ENCODE results near the gene ZNF784. TPM values are rescaled to one million over a fixed set of nuclear protein-coding genes. Genes with fewer than 3 reads are reported as not detected.

The ZNF784 gene
- total and polyA plus RNA-seq, 9 of the 15 experiments (the other 6 are each of a cell fraction or from before 2014, with no cell fraction given): 0.14 to 6.1 (median 2.1) TPM

GRCh38 chr19:55599842-55600661 is 24.3 kb downstream of the ZNF784 start, which contains the start of gene ZNF524 (continued):
- TF ChIP-seq ZMIZ1 (IDR thresholded peaks at IDR 0.05; ENCODE audit: low read depth in 2 of 2, low read length in 2 of 2) (peak in 1 of 2 experiments; percentile 26; a peak in 1 of 4 replicates), KDM4B (IDR thresholded peaks at IDR 0.05; ENCODE audit: borderline replicate concordance in 2 of 2, low read depth in 1 of 2) (peak in 1 of 2 experiments; percentile 81; a peak in 2 of 4 replicates), MNT (conservative IDR thresholded peaks at IDR 0.05) (peak; percentile 39 to 60), SIN3B (IDR thresholded peaks at IDR 0.05; ENCODE audit: low read depth) (no peak), MXI1 (IDR thresholded peaks at IDR 0.05; ENCODE audit: low read depth, low read length) (peak; percentile 53; the same call in 1 of the 2 replicates), ZNF639 (CRISPR knock-in tag; conservative IDR thresholded peaks at IDR 0.05 in 1 of 2, IDR thresholded peaks at IDR 0.05 in 1 of 2) (peak in 1 of 2 experiments; percentile 83; a peak in 2 of 4 replicates), CEBPG (CRISPR knock-in tag; IDR thresholded peaks at IDR 0.05) (no peak), CEBPG (tag; conservative IDR thresholded peaks at IDR 0.05 in 1 of 2, IDR thresholded peaks at IDR 0.05 in 1 of 2) (0 out of 4 replicates have a peak, but pooled peaks of 1 of the 2 experiments have one; percentile 6), CBX1 (IDR thresholded peaks at IDR 0.05; ENCODE audit: low read depth) (peak; percentile 41; the same call in 1 of the 2 replicates), FOXJ2 (tag; IDR thresholded peaks at IDR 0.05) (peak; percentile 85), RNF2 (IDR thresholded peaks at IDR 0.05) (peak; percentile 56), ETV1 (tag; conservative IDR thresholded peaks at IDR 0.05; ENCODE audit: low read depth) (peak; percentile 66)

Data from K562 (cell line).